HCT116 (cell line): ENCODE data around the gene RNF146. TPM values are rescaled to one million over a fixed set of nuclear protein-coding genes. Genes with fewer than 3 reads are reported as not detected.

ENCODE experiments used
- ATAC-seq: fragments of 200-7000 bp; cut with Tn5 transposase; 2 replicates; pipeline ENCODE4 v1.9.1; 2020; ENCODE audit warnings: mild to moderate bottlenecking, moderate library complexity
- BruUV-seq: library from RNA; stranded (reverse); fragments of 400-500 nt; replicated peaks from 2 replicates; lab custom pipeline; 2021; lab: Mats Ljungman, UMichigan
- CTCF ChIA-PET: fragments of 300-600 bp; sonication (Branson Sonifier 250); formaldehyde crosslinking; loops from one replicate; lab custom pipeline; 2021; ENCODE audit warnings: antibody characterized with exemption; lab: Charles Lee
- POLR2A ChIA-PET: fragments of 300-600, 350-600 bp; sonication (Branson Sonifier 250); formaldehyde crosslinking; loops from one replicate; lab custom pipeline; 2021; ENCODE audit warnings: antibody characterized with exemption; lab: Charles Lee
- RAD21 ChIA-PET, 2 experiments: fragments of 300-600 bp; sonication (Branson Sonifier 250); formaldehyde crosslinking; loops; one replicate each; lab custom pipeline; 2023; ENCODE audit warnings: low total read pairs in 2 of 2; ENCODE audit not compliant: uncharacterized antibody in 2 of 2, unreplicated experiment in 2 of 2, low non-redundant PET in 1 of 2; lab: Charles Lee
- DNase-seq: peaks from one replicate; pipeline ENCODE4 v3.0.0-alpha.2; 2010; ENCODE audit warnings: low read depth, low spot score
- H2AFZ ChIP-seq: fragments of 200-600 bp; shearing (Covaris generic), sonication (generic); 2 replicates; pipeline ENCODE4 v1.6.1; 2017; ENCODE audit warnings: low read depth, mixed run types, mixed read lengths, antibody characterized with exemption, low read length; ENCODE audit not compliant: poor library complexity, severe bottlenecking
- H3K27ac ChIP-seq: 2 replicates; pipeline ENCODE4 v1.5.1; 2012; ENCODE audit warnings: low read depth, low read length
- H3K27me3 ChIP-seq: fragments of 200-600 bp; sonication (generic); 2 replicates; pipeline ENCODE4 v1.6.1; 2016; ENCODE audit warnings: mixed run types, low read length, mixed read lengths; ENCODE audit not compliant: insufficient read depth
- H3K36me3 ChIP-seq, 2 experiments: fragments of 200-500 bp in 1 of 2; fragments of 200-600 bp in 1 of 2; sonication (Bioruptor generic) in 1 of 2; sonication (generic) in 1 of 2; 2 replicates each; pipeline versions ENCODE4 v1.5.1 to v1.6.1; 2014 to 2016; ENCODE audit warnings: low read length in 2 of 2, inconsistent platforms in 1 of 2, mixed read lengths in 1 of 2, mixed run types in 1 of 2; ENCODE audit not compliant: insufficient read depth in 2 of 2, control insufficient read depth in 1 of 2
- H3K4me1 ChIP-seq, 2 experiments: fragments of 200-600 bp in 1 of 2; sonication (generic) in 1 of 2; 2 replicates each; pipeline versions ENCODE4 v1.5.1 to v1.6.1; 2012 to 2017; ENCODE audit warnings: low read length in 2 of 2, inconsistent platforms in 1 of 2, mild to moderate bottlenecking in 1 of 2, mixed read lengths in 1 of 2, mixed run types in 1 of 2, moderate library complexity in 1 of 2; ENCODE audit not compliant: insufficient read depth in 2 of 2, control insufficient read depth in 1 of 2
- H3K4me2 ChIP-seq: fragments of 200-600 bp; sonication (generic); 2 replicates; pipeline ENCODE4 v1.6.1; 2017; ENCODE audit warnings: mixed run types, low read length, mixed read lengths
- H3K4me3 ChIP-seq, 2 experiments: fragments of 200-600 bp in 1 of 2; sonication (generic) in 1 of 2; replicated peaks in 1 of 2; 2 replicates each; pipeline ENCODE4 v1.5.1; 2011 to 2016; ENCODE audit warnings: low read length in 2 of 2, control low read depth in 1 of 2, low read depth in 1 of 2, mild to moderate bottlenecking in 1 of 2, mixed read lengths in 1 of 2, mixed run types in 1 of 2
- H3K79me2 ChIP-seq: fragments of 200-600 bp; sonication (generic); 2 replicates; pipeline ENCODE4 v1.6.1; 2017; ENCODE audit warnings: mild to moderate bottlenecking, mixed run types, low read length, moderate library complexity, mixed read lengths; ENCODE audit not compliant: insufficient read depth
- H3K9ac ChIP-seq: fragments of 200-600 bp; sonication (generic); 2 replicates; pipeline ENCODE4 v1.6.1; 2016; ENCODE audit warnings: low read length, mixed read lengths
- H3K9me2 ChIP-seq: fragments of 200-600 bp; sonication (generic), shearing (Covaris generic); 2 replicates; pipeline ENCODE4 v1.6.1; 2017; ENCODE audit warnings: mixed run types, mild to moderate bottlenecking, moderate library complexity; ENCODE audit not compliant: insufficient read depth
- H3K9me3 ChIP-seq, 2 experiments: fragments of 200-500 bp in 1 of 2; fragments of 200-600 bp in 1 of 2; sonication (Bioruptor generic) in 1 of 2; sonication (generic) in 1 of 2; 2 replicates each; pipeline ENCODE4 v1.6.1; 2014 to 2017; ENCODE audit warnings: low read length in 2 of 2, mixed read lengths in 2 of 2, inconsistent platforms in 1 of 2, low read depth in 1 of 2, mild to moderate bottlenecking in 1 of 2, mixed run types in 1 of 2, moderate library complexity in 1 of 2; ENCODE audit not compliant: control insufficient read depth in 1 of 2, insufficient read depth in 1 of 2
- H4K20me1 ChIP-seq: fragments of 200-600 bp; sonication (generic), shearing (Covaris generic); 2 replicates; pipeline ENCODE4 v1.6.1; 2017; ENCODE audit warnings: mixed run types, mild to moderate bottlenecking, moderate library complexity; ENCODE audit not compliant: insufficient read depth
- ATF3 ChIP-seq: IDR thresholded peaks from 2 replicates; pipeline ENCODE4 v1.6.1; 2012
- CTCF ChIP-seq, 3 experiments: fragments of 200-600 bp in 1 of 3; sonication (generic) in 1 of 3; IDR thresholded peaks in 2 of 3; conservative IDR thresholded peaks in 1 of 3; 2 replicates each; pipeline ENCODE4 v1.5.1; 2012 to 2017; ENCODE audit warnings: low read depth in 2 of 3, low read length in 2 of 3, antibody characterized with exemption in 1 of 3, borderline replicate concordance in 1 of 3, control low read depth in 1 of 3, mild to moderate bottlenecking in 1 of 3, mixed read lengths in 1 of 3, mixed run types in 1 of 3, moderate library complexity in 1 of 3; ENCODE audit not compliant: insufficient read depth in 1 of 3
- EGR1 ChIP-seq: IDR thresholded peaks from 2 replicates; pipeline ENCODE4 v1.6.1; 2012; ENCODE audit warnings: low read depth
- EZH2phosphoT487 ChIP-seq: fragments of 200-600 bp; IDR thresholded peaks from 2 replicates; pipeline ENCODE4 v1.6.1; 2018; ENCODE audit warnings: antibody characterized with exemption, borderline replicate concordance
- FOSL1 ChIP-seq: IDR thresholded peaks from 2 replicates; pipeline ENCODE4 v1.6.1; 2012; ENCODE audit warnings: low read depth
- JUND ChIP-seq: IDR thresholded peaks from 2 replicates; pipeline ENCODE4 v1.6.1; 2012
- POLR2AphosphoS5 ChIP-seq: IDR thresholded peaks from 2 replicates; pipeline ENCODE4 v1.6.1; 2011; ENCODE audit warnings: mild to moderate bottlenecking, low read depth, low read length, moderate library complexity
- RAD21 ChIP-seq: IDR thresholded peaks from 2 replicates; pipeline ENCODE4 v1.6.1; 2012; ENCODE audit warnings: low read depth, mild to moderate bottlenecking
- REST ChIP-seq: IDR thresholded peaks from 2 replicates; pipeline ENCODE4 v1.6.1; 2012; ENCODE audit warnings: low read depth
- SIN3A ChIP-seq: IDR thresholded peaks from 2 replicates; pipeline ENCODE4 v1.6.1; 2012; ENCODE audit warnings: low read depth
- YY1 ChIP-seq: IDR thresholded peaks from 2 replicates; pipeline ENCODE4 v1.6.1; 2011; ENCODE audit warnings: low read length, low read depth, moderate library complexity, mild to moderate bottlenecking; ENCODE audit not compliant: insufficient replicate concordance; ENCODE audit errors: extremely low read depth
- ZFX ChIP-seq: fragments of 450-650 bp; IDR thresholded peaks from 2 replicates; pipeline ENCODE4 v1.6.1; 2017
- intact Hi-C: fragments of 100-400 bp; cut with micrococcal nuclease; formaldehyde crosslinking; loops from 2 replicates; pipeline ENCODE4 v1.10.0; 2022
- total RNA-seq: library from RNA; stranded (reverse); gene quantifications from one replicate; pipeline ENCODE4 v1.2.1, GENCODE V29; 2021; ENCODE audit not compliant: unreplicated experiment
- TF ChIP-seq, protein P1 (sequence below): IDR thresholded peaks from 2 replicates; pipeline ENCODE4 v1.6.1; 2012

RNF146 gene
- total RNA-seq, 1 experiment from 2014 or later: 17.6 TPM

- ATAC-seq (no peak), DNase-seq (no peak)
- POLR2A ChIA-PET: no interaction called here
- Histone ChIP-seq H2AFZ (no peak overlapping the region), H3K4me1 (no peaks in the 10 kb centered on the region), H3K4me2 (no peak overlapping the region), H3K9ac (no peak overlapping the region), H3K9me2 (no peaks in the 10 kb centered on the region), H3K4me3 (no peak overlapping the region), H3K9me3 (no peaks in the 10 kb centered on the region; a peak in 1 of 4 replicates), H3K27ac (no peak overlapping the region)
- intact Hi-C loops: no loop called here
- BruUV-seq: no TSS peak
- CTCF ChIA-PET: no interaction called here
- no peak for TF ChIP-seq EGR1
- no peak for TF ChIP-seq ZFX
- no peak for TF ChIP-seq REST
- no peak for TF ChIP-seq JUND
- TF ChIP-seq CTCF (IDR thresholded peaks at IDR 0.05 in 2 of 3, conservative IDR thresholded peaks at IDR 0.05 in 1 of 3; ENCODE audit: borderline replicate concordance in 1 of 3, insufficient read depth in 1 of 3, low read depth in 2 of 3, low read length in 2 of 3): no peak
- TF ChIP-seq YY1: no peak
- TF ChIP-seq, protein P1, sequence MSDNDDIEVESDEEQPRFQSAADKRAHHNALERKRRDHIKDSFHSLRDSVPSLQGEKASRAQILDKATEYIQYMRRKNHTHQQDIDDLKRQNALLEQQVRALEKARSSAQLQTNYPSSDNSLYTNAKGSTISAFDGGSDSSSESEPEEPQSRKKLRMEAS: no peak
- TF ChIP-seq SIN3A: no peak
- no peak for TF ChIP-seq EZH2phosphoT487
- no peak for TF ChIP-seq RAD21
- no peak for TF ChIP-seq POLR2AphosphoS5
- TF ChIP-seq ATF3: no peak
- no peak for TF ChIP-seq FOSL1
- TF ChIP-seq, all 23 proteins: peak for 0
- H3K27me3 ChIP-seq: no peaks in the 10 kb centered on the region
- RAD21 ChIA-PET: no interaction called here
- H3K36me3 ChIP-seq: no peaks in the 10 kb centered on the region
- no peaks in the 10 kb centered on the region for H3K79me2 ChIP-seq
- H4K20me1 ChIP-seq: no peaks in the 10 kb centered on the region
Measured at GRCh38 chr6:127247114-127248096, 19.3 kb upstream of the RNF146 start.
